NCI-H345 (cell line): ENCODE results near the gene TEX2.
"Not testable (repeated sequence)": the region's sequence is repeated elsewhere in the genome, so short reads cannot be mapped to it uniquely, and the experiment has no call there.

Source experiments
- DNase-seq: peaks from one replicate; lab custom pipeline; 2025; lab: John Stamatoyannopoulos, UW

The TEX2 gene

DNA sequence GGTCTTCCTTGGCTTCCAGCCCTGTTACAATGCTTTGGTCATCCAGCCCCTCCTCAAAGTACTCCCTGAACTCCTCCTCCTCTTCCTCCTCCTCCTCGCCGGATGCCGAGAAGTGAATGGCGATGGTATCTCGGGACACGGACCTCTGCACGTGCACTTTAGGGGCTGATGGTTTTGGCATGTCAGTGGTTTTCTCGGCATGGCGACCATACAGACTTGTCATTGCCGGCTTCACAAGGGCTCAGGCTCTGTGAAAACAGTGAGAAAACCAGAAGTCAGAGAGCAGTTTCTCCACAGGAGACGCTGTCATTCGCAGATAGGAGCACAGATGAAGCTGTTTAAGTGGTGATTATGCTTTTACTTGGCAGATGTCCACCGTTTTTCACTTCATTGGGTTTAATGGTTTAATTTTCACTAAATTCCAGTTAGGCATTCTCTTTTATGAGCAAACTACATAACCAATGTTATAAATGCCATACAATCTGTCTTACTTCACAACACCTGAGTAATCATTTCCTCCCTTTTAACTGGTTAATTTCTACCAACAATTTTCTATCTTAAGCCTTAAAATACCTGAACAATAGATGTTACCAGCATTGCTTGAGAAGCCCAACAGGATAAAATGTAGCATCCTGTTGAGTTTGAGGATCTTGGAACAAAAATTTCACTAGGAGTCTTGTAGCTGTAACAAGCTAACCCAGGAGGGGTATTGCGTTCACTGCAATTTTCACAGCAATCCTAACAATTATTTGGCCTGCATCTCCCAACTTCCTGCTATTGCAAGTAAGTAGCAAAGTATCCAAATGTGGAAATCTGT is 48.9 kb downstream of the TEX2 start:
- DNase-seq: no peak

DNA sequence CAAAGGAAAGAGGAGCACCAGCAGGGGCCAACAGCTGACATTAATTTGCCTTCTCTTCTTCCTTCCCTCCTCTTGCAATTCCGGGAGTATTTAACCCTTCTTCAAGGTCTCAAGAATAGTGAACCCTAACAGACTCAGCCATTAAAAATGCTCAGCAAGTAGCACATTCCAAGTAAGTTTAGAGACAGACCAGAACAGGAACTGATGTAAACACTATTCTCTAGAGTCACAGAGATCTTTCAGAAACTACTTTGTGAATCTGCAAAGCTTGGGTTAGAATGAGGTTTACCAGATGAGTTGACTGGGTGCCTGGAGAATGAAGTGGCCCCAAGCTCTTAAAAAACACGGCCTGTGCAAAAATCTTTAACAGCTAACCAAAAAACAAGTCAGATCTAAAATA is 50.9 kb downstream of the TEX2 start:
- DNase-seq: no peak

DNA sequence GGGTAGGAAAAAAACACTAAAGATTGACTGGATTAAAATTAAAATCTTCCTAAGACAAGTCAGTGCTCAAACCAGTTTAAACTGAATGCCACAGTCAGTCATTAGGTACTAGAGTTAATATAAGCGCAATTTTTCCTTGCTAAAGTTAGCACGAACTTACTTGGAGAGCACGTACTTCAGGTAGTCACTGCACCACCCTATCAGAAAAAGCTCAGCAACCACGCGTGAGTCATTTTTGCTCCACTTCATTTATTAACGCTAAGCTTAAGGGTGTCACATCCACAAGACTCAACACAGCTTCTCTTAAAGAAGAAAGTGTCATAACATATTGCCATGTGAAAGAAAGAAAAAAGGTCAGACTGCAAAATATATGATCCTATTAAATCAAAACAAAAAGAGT is 53.1 kb downstream of the TEX2 start:
- no peak for DNase-seq

DNA sequence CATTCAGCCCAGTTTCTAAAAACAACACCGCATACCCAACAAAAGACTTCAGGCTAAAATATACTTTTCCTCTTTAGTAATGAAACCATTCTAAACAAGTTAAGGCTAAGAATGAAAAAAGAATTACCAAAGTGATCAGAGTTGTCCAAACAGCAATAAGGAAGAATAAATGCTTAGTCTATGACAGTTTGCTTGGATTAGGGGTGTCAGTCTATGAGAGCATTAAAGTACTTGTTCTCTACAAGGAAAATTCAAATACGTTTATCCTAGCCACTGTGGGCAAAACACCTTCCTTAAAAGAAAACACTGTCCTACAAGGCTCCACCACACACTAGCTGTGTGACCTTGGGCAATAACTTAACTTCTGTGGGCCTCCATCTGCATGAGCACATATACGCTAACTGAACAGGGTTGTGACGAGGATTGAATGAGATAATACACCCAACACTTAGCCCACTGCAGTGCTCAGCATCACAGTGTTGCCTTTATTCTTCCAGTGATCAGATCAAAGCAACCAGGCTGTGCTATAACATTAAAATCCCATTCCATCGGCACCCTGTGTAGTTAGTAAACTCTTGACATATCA is 53.6 kb downstream of the TEX2 start:
- no peak for DNase-seq

DNA sequence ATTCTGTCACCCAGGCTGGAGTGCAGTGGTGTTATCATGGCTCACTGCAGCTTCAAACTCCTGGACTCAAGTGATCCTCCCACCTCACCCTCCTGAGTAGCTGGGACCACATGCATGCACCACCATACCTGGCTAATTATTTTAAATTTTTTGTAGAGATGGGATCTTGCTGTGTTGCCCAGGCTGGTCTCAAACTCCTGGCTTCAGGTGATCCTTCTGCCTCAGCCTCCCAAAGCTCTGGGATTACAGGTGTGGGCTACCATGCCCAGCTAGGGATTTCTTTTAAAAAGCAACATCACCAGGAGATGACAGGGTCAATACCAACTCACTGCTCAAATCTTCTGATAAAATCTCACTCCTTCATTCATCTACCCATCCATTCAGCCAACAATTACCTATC is 54.4 kb downstream of the TEX2 start:
- not testable (repeated sequence) for DNase-seq

DNA sequence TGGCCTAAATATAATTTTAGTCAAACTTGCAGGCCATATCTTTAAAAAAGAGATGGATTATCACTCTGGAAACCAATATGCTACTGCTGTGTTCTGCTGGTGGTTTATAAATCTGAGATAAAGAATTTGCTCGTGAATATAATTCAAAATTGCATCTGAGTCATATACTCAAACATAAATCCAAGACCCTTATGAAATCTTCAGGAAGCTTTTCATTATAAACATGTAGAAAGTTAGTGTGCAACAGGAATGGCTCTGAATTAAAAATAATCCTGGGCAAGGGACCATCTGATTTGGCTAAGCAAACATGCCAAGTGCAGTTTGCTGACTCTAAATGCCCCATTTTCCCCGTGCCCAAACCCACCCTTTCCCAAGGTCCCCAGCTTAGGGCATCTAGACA is 57.3 kb downstream of the TEX2 start:
- DNase-seq: no peak

DNA sequence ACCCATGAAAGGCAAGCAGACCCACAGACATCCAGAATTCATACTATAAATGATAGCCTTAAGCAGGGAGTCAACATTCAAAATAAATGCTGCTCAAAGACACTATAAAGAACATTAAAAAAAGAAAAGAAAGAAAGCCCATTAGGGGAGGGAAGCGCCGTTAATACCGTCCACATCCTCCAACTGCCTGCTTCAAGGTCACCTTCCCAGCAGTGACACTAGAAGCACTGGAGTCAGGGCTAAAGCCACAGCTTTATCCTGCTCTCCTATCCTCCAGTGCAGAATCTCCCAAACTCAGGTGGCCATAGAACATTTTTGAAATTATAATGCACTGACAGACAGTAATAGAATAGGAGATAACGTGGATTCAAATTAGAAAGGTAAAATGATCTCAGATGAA is 59.4 kb downstream of the TEX2 start:
- no peak for DNase-seq

DNA sequence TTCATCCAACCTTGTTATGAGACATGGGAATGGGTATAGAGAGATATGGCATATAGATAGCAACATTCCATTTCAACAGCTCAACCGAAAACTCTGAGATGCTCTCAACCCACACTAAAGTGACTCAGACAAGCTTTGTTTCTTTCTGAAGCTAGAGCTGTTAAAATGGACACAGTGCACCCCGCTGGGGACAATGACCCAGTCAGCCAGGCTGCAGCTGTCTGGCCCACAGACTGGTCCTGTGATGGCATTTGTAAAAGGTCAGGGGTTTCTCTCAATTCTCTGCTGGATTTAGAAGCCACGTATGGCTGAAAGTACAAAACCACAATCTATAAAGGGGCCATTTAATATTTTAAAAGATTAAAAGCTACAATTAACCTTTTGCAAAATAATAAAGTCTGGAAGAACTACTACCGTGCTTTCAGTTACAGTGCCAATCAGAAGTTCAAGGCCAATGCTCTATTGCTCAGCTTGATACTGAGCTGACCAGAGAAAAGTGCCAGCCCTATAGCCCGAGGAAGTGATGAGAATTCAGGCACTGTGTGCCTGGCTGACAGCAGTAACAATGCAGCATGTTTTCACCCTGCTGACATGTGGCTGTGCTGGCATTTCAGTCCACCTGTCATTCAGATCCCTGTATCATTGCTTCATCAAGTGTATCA is 60.2 kb downstream of the TEX2 start:
- DNase-seq: no peak

DNA sequence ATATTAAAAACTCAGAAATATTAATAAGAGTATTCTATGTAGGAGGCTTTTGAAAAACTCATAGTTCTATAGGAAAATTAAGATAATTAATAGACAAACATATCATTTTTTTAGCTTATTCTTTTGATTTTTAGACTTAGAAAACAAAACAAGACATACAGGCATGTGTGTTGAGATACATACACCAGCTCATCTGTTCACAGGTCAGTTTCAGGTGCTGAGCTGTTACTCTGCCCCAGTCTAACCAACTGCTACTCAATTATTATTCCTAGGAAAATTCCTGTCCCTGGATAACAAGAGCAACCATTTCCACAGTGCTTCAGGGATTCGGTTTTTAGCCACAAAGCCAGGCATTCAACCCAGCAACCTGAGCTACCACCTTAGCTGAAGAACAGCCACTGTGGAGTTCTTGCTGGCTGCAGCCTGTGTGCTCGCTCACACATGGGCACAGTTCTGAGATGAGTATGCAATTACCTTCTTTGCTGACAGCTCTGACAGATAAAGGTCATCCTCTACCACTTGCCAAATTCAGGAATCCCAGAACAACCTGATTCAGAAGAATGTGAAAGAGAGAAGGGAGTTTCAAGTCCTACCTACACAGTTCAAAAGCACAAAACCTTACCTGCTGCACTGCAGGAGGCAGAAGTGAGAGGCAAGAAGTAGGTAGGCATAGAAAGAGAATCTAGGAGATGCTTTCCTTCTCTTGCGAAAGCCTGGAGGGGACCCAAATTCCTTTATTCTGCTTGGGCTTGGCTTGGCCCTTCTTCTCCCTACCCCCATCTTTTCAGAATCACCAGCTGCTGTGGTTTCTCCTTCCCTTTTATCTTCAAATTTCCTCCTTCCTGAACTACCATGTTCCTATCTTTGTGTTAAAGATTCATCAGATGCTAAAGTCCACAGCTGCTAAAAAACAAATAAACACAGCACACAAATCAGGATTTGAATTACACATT is 62.7 kb downstream of the TEX2 start:
- no peak for DNase-seq

DNA sequence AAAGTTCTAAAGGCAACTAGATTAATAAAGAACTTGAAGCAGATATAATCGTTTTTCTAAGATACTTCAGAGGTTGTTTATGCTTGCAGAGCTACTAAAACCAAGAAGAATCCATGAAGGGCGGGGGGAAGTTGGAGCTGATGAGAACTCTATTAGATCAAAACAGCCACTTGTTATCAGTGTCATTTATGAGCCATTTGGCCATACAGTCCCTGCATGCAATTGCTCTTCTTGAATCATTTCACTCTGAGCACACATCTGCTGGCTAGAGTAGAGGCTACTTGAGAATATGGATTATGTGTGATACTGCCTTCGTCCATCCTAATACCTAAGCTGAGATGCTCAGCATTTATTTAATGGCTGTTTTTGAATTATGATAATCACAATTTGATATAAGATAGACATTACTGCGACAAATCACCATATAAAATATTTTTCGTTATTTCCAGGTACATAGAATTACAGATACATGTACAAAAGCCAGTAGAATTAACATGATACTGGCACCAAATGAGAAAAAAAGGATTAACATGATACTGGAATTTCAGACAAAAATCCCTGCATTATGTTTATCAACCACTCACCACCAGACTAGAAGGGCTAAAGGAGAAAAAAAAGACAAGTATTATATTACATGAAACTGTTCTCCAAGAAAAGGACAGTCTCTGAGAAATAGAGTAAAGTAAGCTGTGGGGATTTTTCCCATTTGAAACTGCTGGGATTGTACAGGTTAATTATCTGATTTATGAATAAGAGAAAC is 64.5 kb downstream of the TEX2 start:
- DNase-seq: no peak

DNA sequence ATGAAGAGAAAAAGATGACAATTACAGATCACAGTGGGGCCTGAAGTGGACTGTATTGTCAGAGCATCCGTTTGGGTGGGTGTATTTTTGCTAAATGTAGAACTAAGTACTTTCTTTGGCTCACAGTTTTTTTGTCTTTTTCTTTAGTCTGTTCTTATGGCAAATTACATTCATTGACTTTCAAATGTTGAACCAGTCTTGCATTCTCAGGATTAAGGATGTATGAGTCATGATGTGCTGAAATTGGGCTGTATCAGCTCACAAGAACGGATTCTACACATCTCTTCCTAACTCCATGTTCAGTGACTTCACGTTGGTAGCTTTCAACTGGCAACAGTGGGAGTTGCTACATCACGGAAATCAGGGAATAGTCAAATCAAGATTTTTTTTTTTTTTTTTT is 66.5 kb downstream of the TEX2 start:
- no peak for DNase-seq

DNA sequence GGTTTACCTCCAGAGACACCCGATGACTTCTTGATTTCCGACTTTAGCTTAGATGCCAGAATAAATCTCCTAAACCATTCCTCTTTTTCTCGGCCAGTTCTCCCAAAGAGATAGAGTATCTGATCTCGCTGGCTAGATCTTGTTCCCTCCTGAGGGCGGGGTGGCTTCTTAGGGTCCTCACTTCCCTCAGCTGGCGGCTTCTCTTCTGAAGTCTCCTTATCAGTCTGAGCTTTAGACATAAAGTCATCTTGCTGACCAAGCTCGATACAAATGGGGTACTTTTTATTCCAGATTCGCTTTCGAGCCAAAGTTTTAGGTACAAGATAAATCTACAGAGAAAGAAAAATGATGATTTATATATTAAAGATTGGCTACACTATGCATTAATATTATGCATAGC is 69.5 kb downstream of the TEX2 start:
- DNase-seq: no peak

DNA sequence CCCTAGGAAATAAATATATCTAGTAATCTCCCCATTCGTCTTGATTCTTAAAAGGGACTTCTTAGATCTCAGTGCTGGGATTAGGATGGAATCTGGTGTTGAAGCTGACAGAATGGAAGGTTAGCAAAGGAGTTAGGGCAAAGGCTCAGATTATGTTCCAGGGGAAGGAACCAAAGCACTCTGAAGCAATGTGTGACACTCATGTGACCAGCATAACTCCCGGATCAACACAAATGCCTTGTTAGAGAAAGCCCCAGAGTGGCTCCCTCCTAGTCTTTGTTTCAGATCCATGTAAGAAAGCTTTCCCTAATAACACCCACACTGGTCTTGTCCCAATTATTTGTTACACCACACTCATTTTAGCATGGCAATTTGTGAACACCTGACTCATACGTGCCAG is 70.5 kb downstream of the TEX2 start:
- DNase-seq: no peak

DNA sequence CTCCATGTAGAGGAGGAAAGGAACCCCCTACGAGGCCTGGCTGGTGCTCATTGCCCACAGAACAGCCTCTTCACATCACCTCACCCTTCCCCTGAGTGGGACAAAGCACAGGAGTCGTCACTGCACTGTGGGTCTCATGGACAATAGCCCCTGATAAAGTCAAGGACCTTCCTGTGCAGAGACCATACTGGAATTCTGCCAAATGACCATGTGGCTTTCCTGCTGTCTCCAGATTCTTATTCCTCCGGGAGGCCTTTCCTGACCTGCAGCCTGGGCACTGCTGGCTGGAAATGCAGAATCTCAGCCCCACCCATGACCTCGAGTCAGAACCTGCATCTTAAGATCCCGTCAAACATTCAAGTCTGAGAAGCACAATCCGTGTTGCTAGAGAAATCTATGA is 72.6 kb downstream of the TEX2 start:
- no peak for DNase-seq

DNA sequence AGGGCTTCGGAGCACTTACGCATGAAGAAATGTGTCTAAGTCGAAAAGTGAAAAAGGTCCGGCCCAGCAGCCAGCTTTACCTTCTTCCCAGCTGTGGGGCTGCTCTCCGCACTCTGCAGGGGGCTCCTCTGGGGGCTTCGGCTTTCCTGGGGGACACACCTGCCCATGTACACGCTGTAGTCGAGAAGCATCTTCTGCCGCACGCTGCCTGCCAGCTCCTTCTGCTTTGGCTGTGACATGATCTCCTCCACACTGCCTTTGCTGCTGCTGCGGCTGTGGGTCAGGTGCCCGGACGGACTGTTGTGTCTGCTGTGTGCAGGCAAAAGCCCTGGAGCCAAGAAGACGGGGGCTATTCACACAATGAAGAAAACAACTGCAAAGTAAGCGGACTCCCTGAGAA is 75.0 kb downstream of the TEX2 start:
- no peak for DNase-seq

DNA sequence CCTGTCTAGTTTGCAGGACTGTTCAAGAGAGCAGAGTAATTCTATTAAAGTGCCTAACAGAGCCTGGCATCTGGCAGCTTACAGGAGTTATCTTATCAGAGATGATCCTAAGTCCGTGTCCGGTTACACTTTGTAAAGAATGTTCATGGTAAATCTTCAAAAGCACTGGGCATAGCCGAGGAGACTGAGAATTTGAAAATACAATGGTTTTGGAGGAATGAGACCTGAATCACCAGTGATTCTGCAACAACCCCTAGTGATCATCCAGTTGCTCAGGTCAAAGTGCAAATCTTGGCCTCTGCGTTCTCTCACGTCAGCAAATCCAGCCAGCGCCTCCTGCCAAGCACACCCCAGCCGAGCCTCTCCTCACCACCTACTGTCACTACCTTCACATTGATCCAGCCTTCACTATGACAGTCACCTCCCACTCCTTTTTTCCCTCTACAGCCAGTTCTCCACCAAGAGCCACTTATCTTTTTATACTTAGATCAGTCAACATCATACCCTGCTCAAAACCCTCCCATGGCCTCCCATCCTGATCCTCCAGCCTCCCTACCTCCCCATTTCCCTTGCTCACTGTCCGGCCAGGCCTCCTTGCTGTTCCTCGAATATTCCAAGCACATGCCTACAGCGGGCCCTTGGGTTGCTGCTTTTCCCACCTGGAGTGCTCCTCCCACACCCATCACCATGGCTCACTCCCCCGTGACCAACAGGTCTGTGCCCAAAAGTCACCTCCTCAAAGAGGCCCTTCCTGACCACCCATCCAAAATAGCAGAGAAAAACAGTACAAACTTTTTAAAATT is 75.8 kb downstream of the TEX2 start:
- DNase-seq: no peak

DNA sequence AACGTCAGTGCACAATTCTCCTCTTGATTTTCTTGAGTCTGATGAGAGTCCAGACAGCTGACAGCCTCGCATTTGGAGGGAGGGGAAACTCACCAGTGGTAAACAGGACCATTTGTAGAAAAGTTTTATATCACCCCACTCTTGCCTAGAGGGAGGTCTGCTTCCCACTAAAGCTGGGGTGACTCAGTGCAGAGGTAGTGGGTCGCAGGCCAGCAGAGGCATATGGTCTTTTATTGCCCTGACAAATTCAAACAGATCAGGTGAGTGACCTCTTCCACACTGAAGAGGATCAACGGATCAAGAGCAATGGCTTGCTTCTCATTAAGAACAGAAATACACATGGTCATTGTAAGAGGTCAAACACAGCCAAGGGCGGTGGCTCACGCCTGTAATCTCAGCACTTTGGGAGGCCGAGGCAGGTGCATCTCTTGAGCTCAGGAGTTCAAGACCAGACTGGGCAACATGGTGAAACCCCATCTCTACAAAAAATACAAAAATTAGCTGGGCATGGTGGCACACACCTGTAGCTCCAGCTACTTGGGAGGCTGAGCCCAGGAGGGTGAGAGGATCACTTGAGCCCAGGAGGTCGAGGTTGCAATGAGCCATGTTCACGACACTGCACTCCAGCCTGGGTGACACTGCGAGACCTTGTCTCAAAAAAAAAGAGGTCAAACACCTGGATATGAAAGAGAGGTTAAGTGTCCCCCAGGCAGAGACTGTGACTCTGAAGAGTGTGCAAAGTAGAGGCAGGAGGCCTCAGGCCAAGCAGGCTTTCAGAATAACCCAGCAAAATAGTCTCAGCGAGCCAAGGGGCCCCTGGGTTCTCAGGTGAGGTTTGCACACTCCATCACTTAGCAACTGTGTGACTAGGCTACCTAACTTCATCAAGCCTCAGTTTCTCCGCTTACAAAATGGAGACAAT is 76.6 kb downstream of the TEX2 start:
- DNase-seq: no peak

DNA sequence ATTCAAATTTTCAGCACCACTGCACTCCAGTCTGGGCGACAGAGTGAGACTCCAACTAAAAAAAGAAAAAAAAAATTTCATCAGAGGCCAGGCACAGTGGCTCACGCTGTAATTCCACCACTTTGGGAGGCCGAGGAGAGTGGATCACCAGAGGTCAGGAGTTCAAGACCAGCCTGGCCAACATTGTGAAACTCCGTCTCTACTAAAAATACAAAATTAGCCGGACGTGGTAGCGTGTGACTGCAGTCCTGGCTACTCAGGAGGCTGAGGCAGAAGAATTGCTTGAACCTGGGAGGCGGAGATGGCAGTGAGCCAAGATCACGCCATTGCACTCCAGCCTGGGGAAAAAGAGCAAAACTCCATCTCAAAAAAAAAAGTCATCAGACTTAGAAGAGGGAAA is 77.5 kb downstream of the TEX2 start:
- DNase-seq: not testable (repeated sequence)

DNA sequence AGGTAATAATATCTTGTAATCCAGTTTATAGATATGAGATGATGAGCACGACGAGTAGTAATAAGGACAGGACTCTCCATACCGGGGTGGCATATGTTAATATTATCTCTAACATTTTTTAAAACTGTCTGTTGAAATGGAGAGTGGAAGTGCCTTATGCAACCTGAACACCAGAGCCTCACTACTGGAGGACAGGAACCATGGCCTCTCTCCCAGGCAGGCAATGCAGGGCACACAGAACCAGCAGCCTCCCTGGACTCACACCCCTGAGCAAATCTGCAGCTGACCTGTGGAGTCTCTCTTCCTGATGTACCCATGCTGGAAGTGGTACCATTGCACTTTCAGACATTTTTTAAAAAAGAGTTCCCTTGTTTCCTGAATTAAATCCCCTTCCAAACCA is 78.0 kb downstream of the TEX2 start:
- DNase-seq: no peak

DNA sequence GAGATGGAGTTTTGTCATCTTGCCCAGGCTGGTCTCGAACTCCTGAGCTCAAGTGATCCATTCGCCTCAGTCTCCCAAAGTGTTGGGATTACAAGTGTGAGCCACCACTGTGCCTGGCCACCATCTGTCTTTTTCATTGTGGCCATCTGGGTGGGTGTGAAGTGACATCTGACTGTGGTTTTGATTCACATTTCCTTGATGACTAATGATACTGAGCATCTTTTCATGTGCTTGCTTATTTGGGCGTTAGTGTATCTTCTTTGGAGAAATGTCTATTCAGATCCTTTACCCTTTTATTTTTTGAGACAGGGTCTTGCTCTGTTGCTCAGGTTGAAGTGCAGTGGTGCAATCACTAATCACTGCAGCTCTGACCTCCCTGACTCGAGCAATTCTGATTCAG is 79.2 kb downstream of the TEX2 start:
- no peak for DNase-seq
